Measurements from ENCODE around the gene ENOX1.

ENOX1 gene

DNA sequence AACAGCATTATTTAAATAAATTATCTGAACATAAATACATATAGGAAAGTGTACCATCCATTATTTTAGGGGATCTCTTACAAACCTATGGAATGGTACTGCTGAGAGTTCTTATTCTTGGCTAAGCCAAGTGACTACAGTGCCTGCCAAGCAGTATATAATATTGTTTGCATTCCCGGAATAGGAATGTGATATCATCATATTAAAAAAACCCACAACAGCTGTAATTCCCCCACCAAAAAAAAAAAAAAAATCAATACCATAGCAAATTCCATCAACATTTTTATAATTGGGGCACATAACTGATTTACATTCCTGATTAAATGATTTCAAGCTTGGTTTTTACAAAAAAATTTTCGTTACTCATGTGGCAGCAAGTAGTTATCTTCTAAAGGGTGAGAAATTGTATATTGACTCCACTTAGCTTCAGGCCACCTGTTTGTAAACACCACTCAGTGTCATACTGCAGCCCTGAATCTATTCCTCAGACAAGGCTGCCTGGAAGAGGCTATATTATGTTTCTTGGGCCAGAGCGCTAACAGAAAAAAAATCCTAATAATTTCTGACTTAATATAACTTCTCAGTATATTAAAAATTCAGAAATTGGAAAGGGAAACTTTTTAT lies 485.3 kb downstream of the ENOX1 start:
- DNase-seq: no peak

DNA sequence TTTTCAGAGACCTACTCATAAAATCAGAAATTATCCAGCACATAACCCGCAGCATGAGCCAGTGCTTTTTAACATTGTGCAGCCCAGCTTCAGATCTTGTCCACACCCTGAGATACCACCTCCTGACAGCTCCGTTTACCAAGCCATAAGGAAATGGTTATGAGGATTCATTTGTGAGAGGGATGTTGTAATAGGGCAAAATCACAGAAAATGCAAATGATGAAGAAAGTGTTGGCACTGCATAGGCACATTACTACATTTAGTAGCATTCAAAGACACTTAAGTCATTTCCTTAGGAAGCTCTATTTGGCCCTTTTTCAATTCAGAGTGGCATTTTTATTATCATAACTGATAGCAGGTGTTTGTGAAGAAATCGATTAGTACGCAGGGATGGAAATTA lies 485.9 kb downstream of the ENOX1 start:
- no peak for DNase-seq

DNA sequence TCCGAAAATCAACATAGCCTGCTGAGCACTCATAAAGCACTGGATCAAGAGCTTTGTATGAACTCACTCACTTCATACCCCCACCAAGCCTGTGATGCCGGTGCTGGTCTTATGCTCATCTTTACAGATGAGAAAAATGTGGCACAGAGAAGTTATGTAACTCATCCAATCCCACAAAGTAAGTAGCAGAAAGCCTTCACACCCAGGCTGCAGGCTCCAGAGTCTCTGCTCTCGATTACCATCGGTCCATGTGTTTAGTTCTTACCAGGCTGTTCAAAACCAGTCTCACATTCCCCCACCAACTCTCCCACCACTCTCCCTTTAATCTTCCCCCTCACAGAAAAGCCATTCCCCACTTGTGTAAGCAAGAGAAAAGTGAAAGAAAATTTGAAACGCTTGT lies 487.4 kb downstream of the ENOX1 start:
- DNase-seq: no peak

DNA sequence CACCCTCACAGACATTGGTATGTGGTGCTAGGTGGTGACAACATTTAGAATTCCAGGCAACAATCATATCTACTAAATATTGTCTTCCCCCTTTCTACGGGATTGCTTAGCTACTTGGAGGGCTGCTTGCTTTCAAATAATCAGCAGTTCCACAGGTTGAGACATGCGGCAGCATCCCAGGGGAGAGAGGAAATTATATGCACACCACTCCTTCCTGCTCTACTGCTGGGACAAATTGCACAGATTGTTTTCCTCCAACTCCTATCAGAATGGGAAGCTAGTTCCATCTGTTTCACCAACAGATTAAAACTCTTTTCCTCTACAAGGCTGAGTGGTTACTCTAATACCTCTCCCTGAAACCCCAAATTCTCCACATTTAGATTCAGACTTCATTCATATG lies 488.0 kb downstream of the ENOX1 start:
- DNase-seq: no peak

DNA sequence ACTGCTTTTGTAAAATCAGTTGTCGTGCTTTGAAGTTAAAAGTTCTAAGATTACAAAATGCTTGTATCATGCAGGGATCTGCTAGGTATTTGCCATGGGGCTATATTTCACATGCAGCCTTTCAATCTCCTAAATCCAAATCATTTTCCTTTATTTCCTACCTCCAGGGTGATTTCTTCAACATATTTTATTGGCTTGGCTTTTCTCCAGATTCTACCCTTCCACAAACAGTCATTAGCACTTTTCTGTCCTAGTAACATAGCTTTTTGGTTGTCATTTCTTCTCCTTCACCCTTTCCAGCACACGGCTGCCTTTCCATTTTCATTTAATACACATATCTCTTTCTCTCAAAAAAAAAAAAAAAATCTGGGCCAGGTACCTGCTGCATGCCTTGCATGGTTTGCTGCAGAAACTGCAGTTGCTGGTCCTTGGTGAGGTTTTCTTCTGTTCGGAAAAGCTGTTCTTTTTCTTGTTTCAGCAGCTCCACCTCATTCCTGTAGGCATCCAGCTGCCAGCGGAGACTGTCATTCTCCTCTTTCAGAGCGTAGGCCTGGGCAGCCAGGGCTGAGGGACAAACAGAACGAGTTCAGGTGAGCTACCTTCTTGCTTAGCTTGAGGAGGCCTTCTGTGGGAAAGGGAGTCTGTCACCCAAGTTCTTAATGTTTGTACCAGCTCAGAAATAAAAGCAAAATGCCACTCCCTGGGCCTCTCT lies 488.6 kb downstream of the ENOX1 start:
- DNase-seq: no peak

DNA sequence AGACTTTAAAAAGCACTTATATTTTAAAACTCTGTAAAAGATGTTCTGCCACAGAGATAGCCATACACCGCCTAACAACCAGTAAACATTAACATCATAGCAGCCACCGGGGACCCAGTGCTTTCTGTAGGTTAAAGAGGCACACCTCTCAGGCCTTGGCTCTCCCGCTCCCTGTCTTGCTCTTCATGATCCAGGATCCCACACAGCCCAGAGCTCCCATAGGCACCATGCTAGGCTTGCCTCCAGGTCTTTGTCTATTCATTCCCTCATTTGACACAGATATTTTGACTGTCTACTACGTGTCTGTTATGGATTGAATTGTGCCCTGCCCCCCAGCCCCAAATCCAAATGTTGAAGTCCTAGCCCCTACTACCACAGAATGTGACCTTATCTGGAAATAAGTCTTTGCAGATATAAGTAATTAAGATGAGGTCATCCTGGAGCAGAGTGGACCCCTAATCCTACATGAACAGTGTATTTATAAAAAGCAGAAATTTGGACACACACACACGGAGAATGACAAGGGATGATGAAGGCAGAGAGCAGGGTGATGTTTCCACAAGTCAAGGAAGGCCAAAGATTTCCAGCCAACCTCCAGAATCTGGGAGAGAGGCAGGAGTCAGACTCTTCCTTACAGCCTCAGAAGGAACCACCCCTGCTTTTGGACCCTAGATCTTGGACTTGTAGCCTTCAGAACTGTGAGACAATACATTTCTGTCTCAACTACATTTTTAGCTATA lies 490.8 kb downstream of the ENOX1 start:
- DNase-seq: no peak

DNA sequence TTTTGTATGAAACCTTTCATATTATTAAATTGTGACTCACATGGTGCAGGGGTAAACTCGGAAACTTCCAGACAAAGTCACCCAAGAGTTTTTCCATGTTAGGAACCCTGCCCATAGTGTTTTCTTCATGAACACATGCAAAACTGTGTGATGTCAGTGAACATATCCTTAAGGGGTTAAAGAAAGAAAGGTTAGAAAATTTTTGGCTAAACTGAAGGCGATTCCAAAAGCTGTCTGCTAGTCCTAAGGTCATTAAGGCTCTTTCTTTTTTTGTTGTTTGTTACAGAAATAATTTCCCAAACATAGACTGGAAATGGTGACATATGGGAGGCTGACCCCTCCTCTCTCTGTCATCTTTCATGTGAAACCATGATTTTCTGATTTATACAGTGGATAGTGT lies 491.5 kb downstream of the ENOX1 start:
- DNase-seq: no peak

DNA sequence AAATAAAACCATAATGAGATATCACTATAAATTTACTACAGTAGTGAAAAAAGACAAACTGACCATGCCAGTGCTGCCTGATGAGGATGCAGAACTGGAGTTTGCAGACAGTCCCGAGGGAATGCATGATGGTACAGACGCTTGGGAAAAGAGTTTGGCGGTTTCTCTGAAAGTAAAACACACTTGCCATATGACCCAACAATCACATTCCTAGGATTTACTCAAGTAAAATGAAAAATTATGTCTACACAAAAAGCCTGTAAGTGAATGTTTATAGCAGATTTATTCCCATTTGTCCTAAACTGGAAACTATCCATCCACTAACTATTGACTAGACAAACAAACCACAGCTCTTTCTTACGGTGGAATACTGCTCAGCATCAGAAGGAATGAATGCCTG lies 492.4 kb downstream of the ENOX1 start:
- DNase-seq: no peak

DNA sequence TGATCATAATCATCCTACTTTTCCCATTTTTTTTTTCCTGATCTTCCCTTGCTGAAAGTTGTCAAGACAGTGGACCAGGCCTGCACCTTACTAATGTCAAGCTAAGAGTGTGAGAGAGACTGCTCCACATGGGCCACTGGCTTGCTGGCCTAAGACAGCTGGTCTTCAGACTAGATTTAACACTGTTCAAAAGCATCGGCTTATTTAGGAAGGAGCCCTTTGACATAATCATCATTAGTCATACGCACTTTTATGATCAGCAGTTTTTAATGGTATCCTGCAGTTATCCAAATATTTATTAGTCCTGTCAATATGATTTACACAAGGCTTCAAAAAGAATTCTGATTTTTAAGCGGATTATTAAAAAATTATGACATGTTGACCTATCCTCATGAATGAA lies 492.8 kb downstream of the ENOX1 start:
- DNase-seq: no peak

DNA sequence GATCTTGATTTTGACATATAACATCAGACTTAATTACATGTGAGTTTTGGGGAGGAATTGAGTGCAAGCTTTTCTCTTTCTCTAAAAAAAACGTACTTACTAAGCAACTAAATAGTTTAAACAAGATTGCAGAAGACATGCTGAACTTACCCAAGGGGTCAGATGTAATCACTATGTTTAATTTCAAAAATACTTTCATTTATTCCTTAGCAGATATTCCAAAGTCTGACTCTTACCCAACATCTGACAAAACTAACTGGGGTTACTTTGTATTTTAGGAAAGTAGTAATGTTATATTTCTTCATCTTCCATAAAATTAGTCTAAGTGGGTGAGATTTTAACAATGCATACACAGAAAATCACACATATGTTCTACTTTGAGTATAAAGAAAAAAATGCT lies 493.2 kb downstream of the ENOX1 start:
- DNase-seq: no peak

DNA sequence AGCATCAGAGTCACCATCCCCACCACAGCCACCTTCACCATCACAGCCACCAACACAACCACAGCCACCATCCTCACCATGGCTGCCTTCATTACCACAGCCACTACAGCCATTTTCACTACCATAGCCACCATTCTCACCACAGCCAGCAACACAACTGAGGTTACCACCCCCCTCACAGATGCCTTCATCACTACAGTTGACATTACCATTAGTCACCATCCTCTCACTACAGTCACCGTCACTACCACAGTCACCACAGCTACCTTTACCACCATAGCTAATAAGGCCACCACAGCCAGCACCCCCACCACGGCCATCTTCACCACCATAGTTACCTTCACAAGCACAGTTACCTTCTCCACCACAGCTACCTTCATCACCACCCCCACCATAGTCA lies 493.8 kb downstream of the ENOX1 start:
- DNase-seq: no peak

DNA sequence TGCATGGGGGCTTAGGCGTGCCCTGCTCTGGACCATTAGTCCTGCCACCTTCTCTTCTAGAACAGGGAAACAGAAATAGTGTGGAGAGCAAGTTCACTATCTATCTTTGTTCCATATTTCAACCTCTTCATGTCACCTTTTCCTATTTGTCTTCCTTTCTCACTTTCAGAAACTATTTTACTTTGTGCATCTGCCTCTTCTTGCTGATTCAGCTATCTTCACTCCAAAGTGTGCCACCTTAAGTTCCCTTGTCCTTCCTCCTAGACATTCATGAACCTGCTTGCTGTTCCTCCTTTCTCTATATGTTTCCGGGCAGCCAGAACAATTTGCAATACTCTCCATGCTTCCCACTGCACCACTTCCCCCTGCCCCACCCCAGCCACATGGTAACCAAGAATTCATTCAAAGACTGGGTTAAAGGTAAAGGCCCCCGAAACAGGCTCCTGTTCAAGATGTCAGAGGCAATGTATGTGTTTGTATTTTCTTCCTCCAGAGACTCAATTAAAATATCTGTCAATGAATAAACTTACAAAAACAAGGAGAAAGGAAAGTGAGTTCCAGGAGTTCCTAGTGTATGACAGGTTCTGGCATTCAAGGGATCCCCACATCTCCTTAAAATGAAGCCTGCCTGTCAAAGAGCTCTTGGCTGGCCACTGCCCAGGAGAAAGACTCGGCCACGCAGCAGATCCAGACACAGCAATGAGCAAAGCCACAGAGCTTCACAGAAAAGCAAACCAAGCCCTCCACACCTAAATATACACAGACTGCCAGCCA lies 495.3 kb downstream of the ENOX1 start:
- no peak for DNase-seq

DNA sequence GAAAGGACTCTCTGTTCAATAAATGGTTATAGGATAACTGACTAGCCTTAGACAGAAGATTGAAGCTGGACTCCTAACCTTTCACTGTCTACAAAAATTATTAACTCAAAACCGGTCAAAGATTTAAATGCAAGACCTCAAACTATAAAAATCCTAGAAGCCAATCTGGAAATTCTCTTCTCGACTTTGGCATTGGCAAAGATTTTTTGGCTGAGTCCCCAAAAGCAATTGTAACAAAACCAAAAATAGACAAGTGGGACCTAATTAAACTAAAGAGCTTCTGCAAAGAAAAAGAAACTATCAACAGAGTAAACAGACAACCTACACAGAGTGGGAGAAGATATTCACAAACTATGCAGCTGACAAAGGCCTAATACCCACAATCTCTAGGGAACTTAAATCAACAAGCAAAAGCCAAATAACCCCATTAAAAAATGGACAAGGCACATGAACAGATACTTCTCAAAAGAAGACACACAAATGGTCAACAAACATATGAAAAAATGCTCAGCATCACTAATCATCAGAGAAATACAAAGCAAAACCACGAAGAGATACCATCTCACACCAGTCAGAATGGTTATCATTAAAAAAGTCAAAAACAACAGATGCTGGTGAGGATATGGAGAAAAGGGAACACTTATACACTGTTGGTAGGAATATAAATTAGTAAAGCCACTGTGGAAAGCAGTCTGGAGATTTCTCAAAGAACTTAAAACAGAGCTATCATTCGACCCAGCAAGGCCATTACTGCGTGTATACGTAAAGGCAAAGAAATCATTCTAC lies 497.1 kb downstream of the ENOX1 start:
- DNase-seq: no peak

DNA sequence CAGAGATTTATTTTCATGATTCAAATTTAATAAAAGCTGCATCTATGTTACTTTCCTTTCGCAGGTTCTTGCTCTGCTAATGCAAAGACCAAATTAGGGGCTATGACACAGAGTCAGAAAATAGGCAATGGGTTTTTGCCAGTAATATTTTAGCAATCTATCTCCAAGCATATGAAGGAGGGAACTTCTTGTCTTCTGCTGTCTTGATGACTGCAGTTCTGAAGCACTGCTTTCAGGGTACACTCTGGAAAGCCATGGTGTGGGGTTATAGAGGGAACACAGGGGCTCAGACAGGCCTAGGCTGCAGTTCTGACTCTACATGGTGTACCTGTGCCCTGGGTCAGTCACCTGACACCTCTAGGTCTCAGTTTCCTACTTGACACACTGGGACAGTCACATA lies 500.0 kb downstream of the ENOX1 start:
- no peak for DNase-seq

DNA sequence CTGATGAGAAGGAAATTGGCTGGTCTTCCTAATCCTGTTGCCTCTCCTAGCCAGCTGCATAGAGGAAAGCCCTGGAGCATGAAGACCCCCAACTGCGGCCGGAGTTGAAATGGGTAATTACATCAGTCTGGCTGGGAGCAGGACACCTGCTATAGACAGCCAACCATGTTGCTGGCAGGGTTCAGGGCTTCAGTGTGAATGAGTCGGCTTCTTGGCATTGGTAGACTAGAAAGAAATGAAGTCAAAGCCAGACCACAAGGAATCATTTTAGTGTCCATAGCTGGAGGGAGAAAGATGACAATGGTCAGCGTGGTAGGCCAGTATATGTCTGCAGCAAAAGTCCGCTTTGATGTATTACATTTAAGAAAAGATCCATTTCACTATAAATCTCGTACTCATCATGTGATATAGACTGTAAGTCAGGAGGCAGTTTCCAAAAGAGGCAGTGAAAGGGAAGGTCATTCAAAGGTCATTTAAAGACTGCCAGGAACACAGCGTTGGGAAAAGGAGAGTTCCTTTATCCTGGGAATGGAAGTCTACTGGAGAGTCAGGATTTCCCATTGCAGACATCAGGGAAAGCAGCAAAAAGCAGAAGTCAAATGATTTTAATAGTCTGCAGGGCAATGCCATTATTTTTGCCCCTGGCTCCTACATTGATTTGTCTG lies 500.7 kb downstream of the ENOX1 start:
- DNase-seq: no peak

DNA sequence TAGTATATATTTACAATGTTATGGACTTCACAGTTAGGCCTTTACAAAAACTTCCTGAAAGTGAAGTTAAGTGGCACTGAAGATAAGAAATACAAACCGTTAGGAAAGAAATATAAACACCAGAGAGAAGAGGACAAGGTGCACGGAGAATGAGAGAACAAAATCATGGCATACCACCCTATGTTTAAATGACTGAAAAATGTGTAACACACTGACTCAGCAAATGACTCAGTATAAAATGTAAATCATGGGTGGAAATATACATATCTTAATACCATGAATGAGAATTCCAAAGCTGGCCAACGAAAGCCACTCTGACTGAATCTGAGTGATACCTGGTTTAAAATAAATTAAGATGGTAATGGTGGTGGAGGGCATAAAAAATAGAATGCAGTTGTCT lies 502.6 kb downstream of the ENOX1 start:
- DNase-seq: no peak

DNA sequence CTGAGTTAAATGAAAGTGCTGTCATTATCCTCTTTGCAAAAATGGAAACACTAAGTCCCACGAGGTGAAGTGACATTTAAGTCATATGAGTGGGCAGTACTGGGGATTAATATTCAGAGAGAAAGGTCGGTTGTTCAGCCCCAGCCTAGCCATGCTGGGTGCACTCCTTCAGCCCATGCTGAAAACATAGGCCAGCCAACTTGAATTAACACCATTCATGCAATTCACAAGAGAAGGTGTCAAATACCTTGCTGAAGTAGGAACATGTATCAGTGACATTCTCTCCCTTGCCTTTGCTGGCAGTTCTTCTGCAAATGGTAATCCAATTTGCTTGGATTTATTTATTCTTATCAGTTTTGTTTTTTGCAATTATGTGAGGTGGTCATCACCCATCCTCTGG lies 507.1 kb downstream of the ENOX1 start:
- DNase-seq: no peak

DNA sequence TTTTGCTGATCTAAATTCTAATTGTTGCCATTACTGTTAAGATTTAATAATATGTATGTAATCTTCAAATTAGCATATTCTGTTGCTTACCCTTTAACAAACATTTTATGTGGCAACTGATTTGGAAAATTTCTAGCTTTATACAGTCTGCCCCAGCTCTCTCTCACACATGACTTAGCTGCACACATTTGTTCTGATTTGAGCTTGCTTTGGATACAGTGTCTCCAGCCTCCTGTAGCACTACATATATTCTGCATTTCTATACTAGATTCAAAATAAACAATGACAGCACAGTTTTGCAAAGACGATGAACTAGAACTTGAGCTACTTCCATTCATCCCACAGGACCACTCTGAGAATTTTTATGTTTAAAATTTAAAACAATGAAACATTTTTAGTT lies 508.6 kb downstream of the ENOX1 start:
- DNase-seq: no peak

DNA sequence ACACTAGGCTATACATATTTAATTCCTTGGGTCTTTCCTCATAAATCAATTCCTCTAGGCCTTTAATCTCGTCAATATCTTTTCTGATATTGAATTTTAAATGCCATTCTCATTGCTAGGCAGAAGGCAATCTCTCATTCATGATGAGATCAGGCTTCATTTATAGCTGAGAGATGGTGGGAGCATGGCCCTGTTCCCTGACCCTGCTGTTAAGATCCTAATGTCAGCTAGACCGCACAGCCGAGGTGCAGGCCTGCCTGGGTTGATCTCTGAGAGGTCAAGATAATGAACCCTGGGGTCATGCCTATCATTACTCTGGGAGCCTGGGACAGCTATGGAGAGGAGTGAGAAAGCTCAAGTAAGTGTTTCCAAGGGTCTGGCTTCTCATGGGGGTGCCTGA lies 509.6 kb downstream of the ENOX1 start:
- no peak for DNase-seq

DNA sequence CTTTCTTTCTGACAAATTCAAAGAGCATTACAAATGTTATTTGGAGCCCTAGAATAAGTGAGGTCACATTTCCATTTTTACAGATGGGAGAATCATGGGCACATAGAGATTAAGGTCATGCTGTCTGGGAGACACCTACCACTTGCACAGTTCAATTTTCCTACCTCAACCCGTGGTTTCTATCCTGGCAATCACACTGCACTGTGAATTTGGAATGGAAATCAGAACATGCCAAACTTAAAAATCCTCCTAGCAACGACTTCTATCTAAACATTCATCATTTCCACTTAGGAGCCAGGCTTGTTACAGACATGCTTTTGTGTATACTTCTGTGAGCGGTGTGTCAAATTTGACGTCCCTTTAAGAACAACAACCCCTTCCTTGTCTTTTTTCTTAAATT lies 511.9 kb downstream of the ENOX1 start:
- no peak for DNase-seq

DNA sequence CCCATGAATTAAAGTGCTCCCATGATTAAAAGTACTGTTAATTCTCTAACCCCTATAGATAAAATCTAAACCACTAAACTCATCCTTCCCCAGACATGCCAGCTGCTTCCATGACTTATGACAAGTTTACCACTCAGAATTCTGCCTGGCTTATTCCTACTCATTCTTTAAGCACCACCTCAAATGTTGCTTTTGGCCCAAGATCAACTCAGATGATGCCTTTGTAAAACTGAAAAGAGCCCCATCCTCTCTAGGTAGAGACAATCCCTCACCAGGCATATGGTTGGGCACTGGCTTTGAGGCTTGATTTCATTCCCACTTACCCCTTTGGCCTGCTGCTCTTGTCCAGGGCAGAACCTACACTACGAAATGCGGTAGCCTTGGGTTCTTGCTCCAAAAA lies 513.4 kb downstream of the ENOX1 start:
- no peak for DNase-seq

DNA sequence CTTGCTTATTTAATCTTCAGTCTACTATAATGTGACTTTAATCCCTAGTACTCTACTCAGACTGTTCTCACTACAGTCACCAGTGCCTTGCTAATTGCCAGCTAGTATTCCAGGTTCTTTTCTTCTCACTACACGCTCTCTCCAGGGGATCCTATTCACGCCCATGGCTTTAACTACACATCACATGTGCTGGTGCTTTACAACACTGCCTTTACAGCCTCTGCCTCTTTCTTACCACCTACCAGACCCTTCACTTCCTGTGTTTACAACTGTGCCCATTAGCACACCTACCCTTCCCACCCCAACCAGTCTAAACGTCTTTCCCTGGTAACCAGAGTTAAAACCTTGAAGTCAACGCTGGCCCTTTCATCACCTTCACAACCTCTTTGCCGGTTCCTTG lies 513.9 kb downstream of the ENOX1 start:
- no peak for DNase-seq

Data from activated naive CD4-positive, alpha-beta T cell treated with Interleukin-2 at 50 U/mL for 16 hours (primary cell).